ENCODE results near the gene MPP7.
"Not testable (repeated sequence)": the region's sequence is repeated elsewhere in the genome, so short reads cannot be mapped to it uniquely, and the experiment has no call there.

Gene MPP7

GRCh38 chr10:28302638-28303488, at the start of gene MPP7:
TSS of gene MPP7 (minus strand) at chr10:28303064. CDS start at chr10:28238604, 64,460 bp downstream.
- peak; percentile 62 to 99 (median 92) for DNase-seq

- DNase-seq: no peak
Measured at GRCh38 chr10:28349892-28350291, 47.0 kb upstream of the MPP7 start.

GRCh38 chr10:28343987-28344895, 41.4 kb upstream of the MPP7 start:
- DNase-seq: no peak

- no peak for DNase-seq
Measured at GRCh38 chr10:28343252-28343651, 40.4 kb upstream of the MPP7 start.

GRCh38 chr10:28341679-28342078, 38.8 kb upstream of the MPP7 start:
- not testable (repeated sequence) for DNase-seq

GRCh38 chr10:28332726-28333125, 29.9 kb upstream of the MPP7 start:
- no peak for DNase-seq

GRCh38 chr10:28331841-28332240, 29.0 kb upstream of the MPP7 start:
- DNase-seq: no peak

GRCh38 chr10:28331066-28331465, 28.2 kb upstream of the MPP7 start:
- no peak for DNase-seq

- no peak for DNase-seq
Measured at GRCh38 chr10:28328346-28328745, 25.5 kb upstream of the MPP7 start.

GRCh38 chr10:28327491-28327880, 24.6 kb upstream of the MPP7 start:
- no peak for DNase-seq

- peak in 7 of 14 donors; percentile 4 to 73 (median 18) for DNase-seq
Measured at GRCh38 chr10:28326516-28327490, 23.9 kb upstream of the MPP7 start.

GRCh38 chr10:28320799-28321198, 17.9 kb upstream of the MPP7 start:
- DNase-seq: peak in 1 of 14 donors; percentile 30

- no peak for DNase-seq
Measured at GRCh38 chr10:28320090-28320489, 17.2 kb upstream of the MPP7 start.

- not testable (repeated sequence) for DNase-seq
Measured at GRCh38 chr10:28319061-28319460, 16.2 kb upstream of the MPP7 start.

- peak in 1 of 14 donors; percentile 42 for DNase-seq
Measured at GRCh38 chr10:28318626-28319025, 15.8 kb upstream of the MPP7 start.

GRCh38 chr10:28317760-28318159, 14.9 kb upstream of the MPP7 start:
- DNase-seq: peak in 1 of 14 donors; percentile 92

- no peak for DNase-seq
Measured at GRCh38 chr10:28316696-28317095, 13.8 kb upstream of the MPP7 start.

GRCh38 chr10:28315140-28315539, 12.3 kb upstream of the MPP7 start:
- DNase-seq: no peak

GRCh38 chr10:28314211-28314610, 11.3 kb upstream of the MPP7 start:
- DNase-seq: no peak

GRCh38 chr10:28312572-28312971, 9.7 kb upstream of the MPP7 start:
- DNase-seq: no peak

GRCh38 chr10:28311104-28311503, 8.2 kb upstream of the MPP7 start:
- no peak for DNase-seq

GRCh38 chr10:28307267-28307666, 4.4 kb upstream of the MPP7 start:
- peak in 1 of 14 donors; percentile 67 for DNase-seq
